Measurements from ENCODE around the gene POC1A.
A peak's percentile ranks its signal among the peaks of the same experiment; 100 is the strongest.

POC1A gene

DNA sequence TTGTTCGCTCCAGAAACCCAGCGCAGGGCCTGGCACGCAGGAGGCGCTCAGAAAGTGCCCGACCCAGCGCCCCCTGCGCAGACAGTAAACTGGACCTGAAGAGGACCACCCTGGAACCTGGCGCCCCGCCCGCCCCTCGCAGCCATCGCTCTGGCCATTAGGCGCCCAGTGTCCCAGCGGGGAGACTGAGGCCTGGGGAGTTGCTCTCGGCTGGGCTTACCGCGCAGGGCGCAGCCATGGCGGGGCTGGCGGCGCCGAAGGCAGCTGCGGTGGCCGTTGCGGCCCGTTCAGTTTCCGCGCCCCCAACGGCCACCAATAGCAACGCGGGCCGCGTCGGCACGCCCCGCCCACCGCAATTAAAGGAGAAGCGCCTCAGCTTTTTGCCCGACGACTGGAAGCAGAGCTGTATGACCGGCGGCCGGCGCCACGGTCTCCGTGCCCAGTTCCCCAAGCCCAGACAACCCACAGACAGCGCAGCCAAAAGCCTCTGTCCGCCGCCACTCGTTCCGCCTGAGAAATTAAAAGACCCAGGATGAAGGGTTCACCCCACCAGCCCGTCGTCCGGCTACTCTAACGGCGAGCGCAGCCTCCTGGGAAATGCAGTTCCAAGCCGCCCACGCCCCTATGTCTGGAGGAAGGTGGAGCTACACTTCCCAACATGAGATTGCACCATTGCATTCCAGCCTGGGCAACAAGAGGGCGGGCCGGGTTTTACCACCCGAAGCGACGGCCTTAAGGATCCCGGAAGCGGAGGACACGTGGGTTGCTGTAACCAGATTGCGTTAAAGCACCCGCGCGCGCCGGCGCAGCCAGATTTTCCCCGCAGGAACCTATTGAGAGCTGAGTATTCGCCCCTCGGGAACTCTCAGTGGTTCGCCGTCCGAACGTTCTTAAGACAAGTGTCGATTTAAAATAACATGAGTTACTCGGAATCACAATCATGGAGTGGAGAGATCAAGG lies at the start of gene POC1A:
Gene POC1A, minus strand, starts transcription at position 289 of the 960 bp plus-strand sequence. Its CDS starts 51 bp downstream, at position 238.
- peak; percentile 94 for FAIRE-seq

DNA sequence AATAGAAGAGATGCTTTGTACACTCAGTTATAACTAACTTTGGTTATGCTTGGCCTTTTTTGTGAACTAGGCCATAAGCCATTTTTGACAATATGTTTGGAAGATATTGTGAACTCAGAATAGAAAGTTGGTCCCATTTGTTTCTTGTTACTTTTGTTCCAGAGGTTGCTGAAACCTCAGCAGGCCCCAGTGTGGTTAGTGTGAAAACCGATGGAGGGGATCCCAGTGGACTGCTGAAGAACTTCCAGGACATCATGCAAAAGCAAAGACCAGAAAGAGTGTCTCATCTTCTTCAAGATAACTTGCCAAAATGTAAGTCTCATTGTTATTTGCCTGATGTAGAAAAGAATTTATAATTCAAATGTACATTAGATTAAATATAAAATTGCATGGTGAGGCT lies 49.5 kb upstream of the POC1A start:
- FAIRE-seq = no peak

DNA sequence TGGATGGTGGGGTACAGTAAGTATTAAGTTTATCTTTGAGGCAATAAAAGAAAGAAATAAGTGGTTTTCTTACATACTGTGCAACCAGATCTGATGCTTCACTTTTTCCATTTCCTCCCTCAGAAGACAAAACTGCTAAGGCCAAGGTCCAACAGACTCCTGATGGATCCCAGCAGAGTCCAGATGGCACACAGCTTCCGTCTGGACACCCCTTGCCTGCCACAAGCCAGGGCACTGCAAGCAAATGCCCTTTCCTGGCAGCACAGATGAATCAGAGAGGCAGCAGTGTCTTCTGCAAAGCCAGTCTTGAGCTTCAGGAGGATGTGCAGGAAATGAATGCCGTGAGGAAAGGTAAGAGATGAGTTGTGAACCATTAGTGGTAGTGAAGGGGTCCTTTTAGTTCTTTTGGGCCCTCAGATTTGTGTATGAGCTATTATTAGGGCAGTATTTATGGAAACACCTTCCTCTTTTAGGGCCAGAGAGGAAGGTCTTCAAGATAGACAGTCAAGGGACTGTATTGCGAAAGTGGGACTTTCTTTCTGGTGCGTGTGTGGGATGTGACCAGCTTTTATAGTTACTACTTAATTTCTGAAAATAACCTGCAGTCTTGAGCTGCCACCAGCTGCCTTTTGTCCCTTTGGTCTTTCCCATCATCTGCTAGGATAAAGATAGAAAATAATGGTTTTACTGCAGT lies 48.3 kb upstream of the POC1A start:
- no peak for FAIRE-seq

DNA sequence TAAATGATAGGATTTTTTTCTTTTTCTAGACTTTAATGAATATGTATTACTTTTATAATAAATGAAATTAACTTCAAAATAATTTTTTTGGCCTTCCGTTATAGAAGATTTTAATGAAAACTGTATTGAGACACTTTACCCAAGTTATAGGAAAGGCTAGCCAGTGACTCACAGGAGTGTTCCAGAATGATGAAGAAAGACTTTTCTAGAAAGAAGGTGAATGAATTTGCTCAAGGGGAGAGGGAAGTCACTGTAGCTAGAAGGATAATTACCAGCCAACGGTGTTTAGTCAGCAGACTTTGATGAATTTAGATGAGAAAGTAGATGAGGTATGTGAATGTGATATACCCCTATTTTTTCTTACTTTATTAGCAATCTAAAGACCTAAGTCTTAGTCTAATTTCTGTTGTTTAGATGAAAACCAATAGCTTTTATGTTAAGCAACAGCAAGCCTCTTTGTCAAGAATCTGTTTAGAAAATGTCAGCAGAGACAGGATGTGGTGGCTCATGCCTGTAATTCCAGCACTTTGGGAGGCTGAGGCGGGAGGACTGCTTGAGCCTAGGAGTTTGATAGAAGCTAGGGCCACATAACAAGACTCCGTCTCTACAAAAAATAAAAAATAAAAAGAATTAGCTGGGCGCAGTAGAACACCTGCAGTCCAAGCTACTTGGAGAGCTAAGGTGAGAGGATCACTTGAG lies 46.9 kb upstream of the POC1A start:
- no peak for FAIRE-seq

DNA sequence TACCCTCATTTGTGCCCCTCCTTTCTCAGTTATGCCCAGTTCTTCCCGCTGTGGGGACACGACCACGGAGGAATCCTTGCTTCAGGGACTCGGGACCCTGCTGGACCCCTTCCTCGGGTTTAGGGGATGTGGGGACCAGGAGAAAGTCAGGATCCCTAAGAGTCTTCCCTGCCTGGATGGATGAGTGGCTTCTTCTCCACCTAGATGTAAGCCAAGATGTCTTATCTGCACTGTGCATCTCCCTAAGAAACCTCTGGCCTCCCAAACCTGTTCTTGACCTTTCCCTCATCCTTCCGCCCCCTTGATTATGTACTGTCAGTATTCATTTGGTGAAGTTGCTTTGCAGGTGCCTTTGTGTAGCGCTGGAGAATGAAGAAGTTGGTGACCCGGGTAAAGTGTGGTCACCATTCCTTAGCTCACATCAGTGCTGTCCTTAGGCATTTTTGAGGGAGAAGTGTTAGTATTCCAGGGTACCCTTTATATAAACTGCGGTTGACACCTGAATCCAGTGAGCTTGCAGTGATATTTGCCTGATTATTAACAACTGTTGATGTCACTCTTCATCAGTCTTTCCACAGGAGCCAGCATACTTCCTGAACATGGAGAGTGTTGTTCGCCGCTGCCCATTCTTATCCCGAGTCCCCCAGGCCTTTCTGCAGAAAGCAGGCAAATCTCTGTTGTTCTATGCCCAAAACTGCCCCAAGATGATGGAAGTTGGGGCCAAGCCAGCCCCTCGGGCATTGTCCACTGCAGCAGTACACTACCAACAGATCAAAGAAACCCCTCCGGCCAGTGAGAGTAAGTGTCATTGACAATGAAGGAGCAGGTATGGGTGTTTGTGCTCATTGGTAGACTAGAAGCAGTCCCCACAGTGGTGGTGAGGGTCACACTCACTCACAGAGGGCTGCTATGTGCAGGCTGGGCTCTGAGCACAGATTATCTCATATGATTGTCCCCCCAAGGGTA lies 44.7 kb upstream of the POC1A start:
- no peak for FAIRE-seq

DNA sequence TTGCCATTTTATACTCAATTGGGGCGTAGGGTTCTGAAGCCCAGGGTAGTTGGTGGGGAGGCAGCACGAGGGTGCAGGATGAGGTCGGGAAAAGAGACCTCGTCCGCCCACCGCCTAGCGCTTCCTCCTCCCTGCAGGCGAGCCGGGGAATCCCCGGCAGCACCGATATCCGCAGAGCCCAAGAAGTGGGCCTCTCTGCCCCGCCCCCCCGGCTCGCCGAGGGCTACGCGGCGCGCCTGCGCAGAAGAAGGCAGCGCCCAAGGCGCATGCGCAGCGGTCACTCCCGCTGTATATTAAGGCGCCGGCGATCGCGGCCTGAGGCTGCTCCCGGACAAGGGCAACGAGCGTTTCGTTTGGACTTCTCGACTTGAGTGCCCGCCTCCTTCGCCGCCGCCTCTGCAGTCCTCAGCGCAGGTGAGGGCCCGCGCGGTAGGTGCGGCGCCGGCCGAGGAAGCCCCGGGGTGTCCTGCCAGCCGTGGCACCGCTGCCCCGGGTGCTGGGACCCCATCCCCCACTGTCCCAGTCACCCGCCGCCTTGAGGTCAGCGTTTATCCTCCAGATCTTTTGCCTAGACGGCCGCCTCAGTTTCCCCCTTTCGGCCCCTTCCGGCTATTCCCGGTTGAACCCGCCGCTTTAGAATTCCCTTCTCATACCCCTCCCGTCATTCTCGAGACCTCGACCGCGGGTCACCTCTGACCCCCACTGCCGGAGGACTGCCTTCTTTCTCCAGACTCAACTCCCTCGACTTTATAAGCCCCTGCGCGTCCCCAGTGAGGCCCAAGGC lies 43.8 kb upstream of the POC1A start, which contains the start of gene ALAS1:
Gene ALAS1, plus strand, starts transcription at position 319 of the 784 bp plus-strand sequence. CDS start 1,082 bp downstream, outside the sequence.
- no peak for FAIRE-seq

DNA sequence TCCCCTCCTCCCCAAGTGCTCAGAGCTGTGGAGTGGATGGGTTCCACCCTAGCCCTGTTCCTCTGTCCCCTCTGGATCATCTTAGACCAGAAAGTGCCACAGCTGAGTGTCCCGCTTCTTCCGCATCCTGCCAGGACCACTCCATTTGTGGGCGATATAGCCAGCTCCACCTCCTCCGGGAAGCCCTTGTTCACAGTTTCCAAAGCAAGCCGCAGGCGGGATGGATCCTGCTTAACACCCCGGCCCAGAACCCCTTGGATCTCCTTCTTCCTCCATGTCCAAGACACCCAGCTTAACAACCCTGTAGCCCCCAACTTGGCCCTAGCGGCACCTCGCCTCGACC lies 43.2 kb upstream of the POC1A start:
- FAIRE-seq = no peak

DNA sequence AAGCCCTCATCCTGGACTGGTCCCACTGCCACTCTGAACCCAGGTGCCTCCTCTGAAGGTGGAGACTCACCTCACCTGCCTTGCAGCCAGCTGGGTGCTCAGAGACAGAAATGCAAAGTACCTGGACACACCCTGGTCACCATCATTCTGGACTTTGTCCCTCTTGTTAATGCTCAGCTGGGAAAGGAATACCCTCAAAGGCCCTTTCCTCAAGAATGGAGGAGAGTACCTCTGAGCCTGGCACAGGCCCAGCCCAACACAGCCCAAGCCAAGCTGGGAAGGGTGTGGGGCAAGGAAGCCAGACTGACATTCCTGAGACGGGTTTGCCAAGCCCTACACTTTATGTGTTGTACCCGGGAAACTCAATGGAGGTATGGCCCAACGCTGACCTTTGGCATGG lies 42.8 kb upstream of the POC1A start:
- FAIRE-seq = no peak

DNA sequence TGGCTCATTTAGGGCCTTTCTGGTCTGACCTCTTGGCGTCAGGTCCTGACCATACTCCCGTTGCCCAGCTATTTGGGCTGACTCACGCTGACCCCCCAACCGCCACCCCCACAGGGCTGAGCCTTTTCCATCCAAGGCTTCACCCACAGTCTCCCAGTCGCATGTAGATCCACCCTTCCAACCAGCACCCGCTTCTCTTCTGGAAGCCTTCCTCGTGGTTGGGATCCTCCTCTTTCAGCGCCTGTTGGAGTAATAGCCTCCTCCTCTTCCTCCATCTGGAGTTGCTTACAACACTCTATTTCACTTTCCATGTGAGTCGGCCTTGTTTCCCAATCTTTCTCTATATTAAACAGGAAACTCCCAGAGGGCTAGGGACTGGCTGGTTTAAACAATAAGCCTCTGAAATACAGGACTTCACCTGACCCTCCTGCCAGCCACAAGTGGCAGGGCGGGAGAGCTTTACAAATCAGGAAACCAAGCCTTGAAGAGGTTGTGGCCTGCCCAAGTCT lies 41.7 kb upstream of the POC1A start:
- no peak for FAIRE-seq

DNA sequence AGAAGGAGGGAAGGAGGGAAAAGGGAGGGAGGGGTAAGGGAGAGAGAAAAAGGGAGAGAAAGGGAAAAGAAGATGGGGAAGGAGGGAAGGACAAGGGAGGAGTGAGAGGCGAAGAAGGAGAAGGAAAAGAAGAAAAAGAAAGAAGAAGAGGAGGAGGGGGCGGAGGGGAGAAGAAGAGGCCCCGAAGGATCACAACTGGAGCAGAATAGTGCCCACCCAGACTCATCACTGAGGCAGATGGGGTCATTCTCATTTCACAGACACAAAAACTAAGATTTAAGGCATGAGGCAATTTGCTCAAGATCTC lies 41.0 kb upstream of the POC1A start:
- no peak for FAIRE-seq

DNA sequence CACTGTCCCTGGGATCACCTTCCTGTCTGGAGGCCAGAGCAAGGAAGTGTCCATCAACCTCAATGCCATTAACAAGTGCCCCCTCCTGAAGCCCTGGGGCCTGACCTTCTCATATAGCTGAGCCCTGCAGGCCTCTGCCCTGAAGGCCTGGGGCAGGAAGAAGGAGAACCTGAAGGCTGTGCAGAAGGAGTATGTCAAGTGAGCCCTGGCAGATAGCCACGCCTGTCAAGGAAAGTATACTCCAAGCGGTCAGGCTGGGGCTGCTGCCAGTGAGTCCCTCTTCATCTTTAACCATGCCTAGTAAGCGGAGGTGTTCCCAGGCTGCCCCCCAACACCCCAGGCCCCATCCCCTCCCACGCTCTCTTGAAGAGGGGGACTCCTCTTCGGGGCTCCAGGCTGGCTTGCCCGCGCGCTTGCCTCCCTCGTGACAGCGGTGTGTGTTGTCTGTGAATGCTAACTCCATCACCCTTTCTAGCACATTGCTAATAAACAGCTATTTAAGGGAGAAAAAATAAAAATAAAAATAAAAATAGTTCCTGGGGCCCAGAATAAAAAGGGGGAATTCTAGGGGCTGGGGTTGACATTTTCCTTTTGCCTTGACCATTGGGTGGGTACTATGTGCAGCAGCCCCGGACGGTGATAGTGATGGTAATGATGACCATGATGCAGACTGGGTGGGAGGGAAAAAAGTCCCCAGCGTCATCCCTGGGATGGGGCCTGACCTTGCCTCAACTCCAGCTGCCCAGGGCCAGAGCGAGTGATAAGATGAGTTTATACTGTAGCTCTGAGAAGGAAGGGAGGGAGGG lies 40.5 kb upstream of the POC1A start:
- no peak for FAIRE-seq

DNA sequence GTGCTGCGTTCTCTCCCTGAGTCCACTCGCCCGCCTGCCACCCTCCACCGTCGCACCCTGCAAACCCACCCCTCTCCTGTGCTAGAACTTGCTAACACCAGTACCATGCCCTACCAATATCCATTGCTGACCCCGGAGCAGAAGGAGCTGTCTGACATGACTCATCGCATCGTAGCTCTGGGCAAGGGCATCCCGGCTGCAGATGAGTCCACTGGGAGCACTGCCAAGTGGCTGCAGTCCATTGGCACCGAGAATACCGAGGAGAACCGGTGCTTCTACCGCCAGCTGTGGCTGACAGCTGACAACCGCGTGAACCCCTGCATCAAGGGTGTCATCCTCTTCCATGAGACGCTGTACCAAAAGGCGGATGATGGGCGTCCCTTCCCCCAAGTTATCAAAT lies 38.8 kb upstream of the POC1A start:
- FAIRE-seq = no peak

DNA sequence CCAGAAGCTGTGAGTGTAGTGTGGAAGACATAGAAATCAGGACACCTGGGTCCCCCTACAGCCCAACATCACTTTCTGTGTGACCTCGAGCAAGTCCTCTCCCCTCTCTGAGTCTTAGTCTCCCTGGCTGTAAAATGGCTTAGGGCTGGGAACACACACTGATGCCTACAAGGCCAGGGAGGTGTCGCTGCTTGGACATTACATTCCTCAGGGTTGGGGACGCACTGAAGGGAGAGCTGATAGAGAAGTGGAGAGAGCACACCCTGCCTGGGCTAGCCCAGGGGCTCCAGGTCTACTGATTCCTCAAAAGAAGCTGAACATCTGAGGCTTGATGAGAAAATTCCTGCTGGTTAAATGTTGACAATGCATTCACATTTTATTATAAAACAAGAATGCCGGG lies 37.4 kb upstream of the POC1A start:
- FAIRE-seq = no peak

DNA sequence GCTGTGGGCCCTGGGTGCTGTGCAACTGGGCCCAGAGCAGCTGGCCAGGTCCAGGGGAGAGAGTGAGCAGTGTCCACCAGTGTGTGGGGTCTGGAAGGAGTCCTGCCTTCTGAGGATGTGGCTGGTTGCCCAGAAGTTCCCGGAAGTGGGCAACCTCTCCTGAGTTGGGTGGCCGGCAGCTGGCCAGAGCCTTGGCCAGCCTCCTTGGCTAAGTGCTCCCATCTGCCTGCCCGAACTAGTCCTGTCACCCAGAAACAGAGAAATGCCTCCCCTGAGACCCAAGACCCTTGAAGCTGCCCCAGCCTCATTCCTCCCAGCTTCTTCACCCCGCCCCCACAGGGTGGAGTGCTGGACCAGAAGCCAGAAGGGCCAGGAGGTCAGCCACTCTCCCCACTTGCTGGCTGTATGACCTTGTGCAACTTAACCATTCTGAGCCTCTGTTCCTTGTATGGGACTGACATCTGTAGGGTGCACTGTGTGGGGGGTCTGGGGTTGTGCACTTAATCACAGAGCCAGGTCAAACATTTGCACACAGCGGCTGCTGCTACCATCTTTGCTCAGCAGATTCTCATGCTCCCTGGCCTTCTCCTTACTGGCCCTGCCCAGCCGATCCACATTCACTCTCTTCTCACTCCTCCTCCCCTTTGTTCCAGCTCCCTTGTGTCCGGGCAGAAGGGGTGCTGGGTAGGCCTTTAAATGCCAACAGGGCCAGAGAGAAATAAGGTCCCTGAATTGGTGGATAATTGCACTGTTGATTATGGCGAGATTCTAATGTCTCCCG lies 36.3 kb upstream of the POC1A start:
- peak; percentile 64 for FAIRE-seq

DNA sequence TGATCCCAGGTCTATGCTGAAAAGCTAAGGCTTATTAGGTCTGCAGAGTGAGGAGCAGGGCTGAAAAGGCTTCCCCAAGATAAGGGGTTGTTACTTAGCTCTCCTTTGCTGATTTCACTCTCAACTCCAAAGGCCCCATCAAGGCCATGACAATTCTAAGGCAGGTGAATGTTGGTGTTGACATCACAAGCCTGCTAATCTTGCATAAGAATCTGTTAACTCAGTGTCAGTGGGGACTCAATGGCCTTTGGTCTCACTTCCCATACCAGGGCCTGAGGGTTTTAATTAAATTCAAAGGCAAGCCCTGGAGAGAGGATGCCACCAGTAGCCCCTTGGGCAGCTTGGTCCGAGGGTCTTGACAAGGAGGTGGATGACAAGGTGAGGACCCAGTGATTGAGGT lies 34.3 kb upstream of the POC1A start:
- no peak for FAIRE-seq

DNA sequence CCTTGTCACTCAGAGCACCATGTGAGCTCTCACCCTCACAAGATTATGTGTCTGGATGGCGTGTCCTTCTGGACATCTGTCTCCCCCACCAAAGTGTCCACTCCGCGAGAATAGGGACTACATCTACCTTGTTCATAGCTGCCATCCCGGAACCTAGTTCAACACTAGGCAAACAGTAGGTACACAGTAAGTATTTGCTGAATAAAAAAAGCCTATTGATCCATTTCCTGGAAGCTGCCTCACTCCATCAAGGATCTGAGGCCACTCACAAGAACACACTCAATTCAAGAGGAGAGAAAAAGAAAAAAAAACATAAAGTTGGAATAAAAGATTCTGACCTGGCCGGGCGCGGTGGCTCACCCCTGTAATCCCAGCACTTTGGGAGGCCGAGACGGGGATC lies 32.5 kb upstream of the POC1A start:
- no peak for FAIRE-seq

DNA sequence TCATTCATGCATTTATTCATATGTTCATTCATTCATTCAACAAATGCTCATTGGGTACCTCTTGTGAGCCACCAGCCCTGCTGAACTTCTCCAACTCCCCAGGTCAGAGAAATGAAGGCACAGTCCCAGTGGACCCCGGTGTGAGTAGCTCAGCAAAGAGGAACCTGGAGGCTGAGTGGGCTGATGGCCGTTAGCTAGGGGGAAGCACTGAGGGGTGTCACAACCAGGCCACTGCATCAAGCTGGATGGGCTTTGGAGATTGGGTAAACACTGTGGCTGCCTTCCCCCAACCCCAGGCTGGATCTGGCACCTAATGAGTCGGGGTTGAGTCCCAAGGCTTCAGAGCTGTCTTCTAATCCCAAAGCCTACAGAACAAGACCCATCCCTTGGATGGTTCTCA lies 31.6 kb upstream of the POC1A start:
- FAIRE-seq = no peak

DNA sequence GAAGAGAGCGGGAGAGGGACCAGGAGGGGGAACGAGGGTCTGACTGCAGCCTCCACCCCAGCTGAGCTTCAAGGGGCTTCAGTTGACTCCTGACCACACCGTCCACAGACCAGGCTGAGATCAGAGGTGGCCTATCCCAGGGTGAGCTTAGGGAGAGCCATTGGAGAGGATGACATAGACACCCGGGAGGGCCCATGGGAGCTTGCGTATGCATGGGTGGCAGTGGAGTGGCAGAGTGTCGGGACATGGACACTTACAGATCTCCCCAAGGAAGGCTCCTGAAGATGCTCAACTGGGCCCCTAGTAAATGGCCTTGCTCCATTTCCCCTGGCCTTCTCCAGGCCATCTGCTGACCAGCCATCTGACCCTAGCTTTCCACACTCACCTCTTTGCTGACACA lies 31.1 kb upstream of the POC1A start:
- no peak for FAIRE-seq

DNA sequence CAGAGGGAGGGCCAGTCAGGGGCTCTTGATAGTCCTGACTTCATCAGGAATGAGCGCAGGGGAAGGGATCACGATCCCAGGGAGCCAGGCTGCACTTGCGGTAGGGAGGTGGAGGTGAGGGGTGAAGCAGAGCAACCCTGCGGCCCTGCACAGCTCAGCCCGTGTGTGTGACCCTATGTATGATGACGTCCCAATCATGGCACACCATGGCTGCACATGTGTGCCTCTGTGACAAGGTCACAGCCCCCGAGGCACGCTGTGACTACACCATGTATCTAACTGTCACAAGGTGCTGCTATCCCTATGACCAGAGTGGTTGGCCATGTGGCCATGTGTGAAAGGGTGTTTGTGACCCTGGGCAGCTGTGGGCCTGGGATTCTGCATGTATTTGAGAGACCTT lies 30.5 kb upstream of the POC1A start:
- FAIRE-seq = no peak

Measured in endometrium (tissue), 2 donors.